Effector CD8-positive, alpha-beta T cell (primary cell): ENCODE results near the gene ERAS.
"Not testable (repeated sequence)": the region's sequence is repeated elsewhere in the genome, so short reads cannot be mapped to it uniquely, and the experiment has no call there.

ENCODE experiments used
- DNase-seq: peaks from one replicate; lab custom pipeline; 2025; lab: John Stamatoyannopoulos, UW

The ERAS gene

GRCh38 chrX:48794911-48795515 lies 31.3 kb upstream of the ERAS start:
- DNase-seq, result no peak

GRCh38 chrX:48798318-48798717 lies 28.0 kb upstream of the ERAS start:
- no peak for DNase-seq

- DNase-seq, result no peak
Measured at GRCh38 chrX:48800574-48801279, 25.6 kb upstream of the ERAS start.

- DNase-seq, result peak; percentile 89
Measured at GRCh38 chrX:48801280-48802088, 24.8 kb upstream of the ERAS start, which contains the start of gene HDAC6. HDAC6 (plus strand) TSS chrX:48802067; CDS start chrX:48802693, 626 bp downstream.

GRCh38 chrX:48802089-48802904 lies 24.0 kb upstream of the ERAS start:
- peak; percentile 45 for DNase-seq

GRCh38 chrX:48802905-48803200 lies 23.5 kb upstream of the ERAS start:
- DNase-seq, result no peak

GRCh38 chrX:48806081-48806480 lies 20.2 kb upstream of the ERAS start:
- no peak for DNase-seq

- DNase-seq, result no peak
Measured at GRCh38 chrX:48813644-48814043, 12.7 kb upstream of the ERAS start.

- DNase-seq, result no peak
Measured at GRCh38 chrX:48814722-48815121, 11.6 kb upstream of the ERAS start.

- DNase-seq, result no peak
Measured at GRCh38 chrX:48815266-48815665, 11.0 kb upstream of the ERAS start.

- no peak for DNase-seq
Measured at GRCh38 chrX:48816014-48816810, 10.1 kb upstream of the ERAS start.

- no peak for DNase-seq
Measured at GRCh38 chrX:48818098-48818497, 8.2 kb upstream of the ERAS start.

- DNase-seq, result no peak
Measured at GRCh38 chrX:48818866-48819265, 7.4 kb upstream of the ERAS start.

- DNase-seq, result not testable (repeated sequence)
Measured at GRCh38 chrX:48819394-48819793, 6.9 kb upstream of the ERAS start.

GRCh38 chrX:48823053-48823452 lies 3.3 kb upstream of the ERAS start:
- DNase-seq, result no peak

- no peak for DNase-seq
Measured at GRCh38 chrX:48824066-48824465, 2.2 kb upstream of the ERAS start.

GRCh38 chrX:48826876-48827653 lies 752 bp downstream of the ERAS start:
- no peak for DNase-seq

GRCh38 chrX:48827654-48827968 lies 1.3 kb downstream of the ERAS start:
- DNase-seq, result no peak

GRCh38 chrX:48829016-48829735 lies 2.9 kb downstream of the ERAS start:
- DNase-seq, result no peak
